ENCODE measurements around the gene PARD6G. TPM values are rescaled to one million over a fixed set of nuclear protein-coding genes. Genes with fewer than 3 reads are reported as not detected.

The PARD6G gene
- polyA plus RNA-seq, 1 donor, result 31.3 TPM

GRCh38 chr18:80213182-80213581 is 34.1 kb downstream of the PARD6G start:
- DNase-seq, result no peak

GRCh38 chr18:80210312-80211083 is 36.8 kb downstream of the PARD6G start:
- DNase-seq, result no peak

GRCh38 chr18:80208620-80209019 is 38.7 kb downstream of the PARD6G start:
- no peak for DNase-seq

GRCh38 chr18:80205294-80205693 is 42.0 kb downstream of the PARD6G start:
- DNase-seq, result no peak

- no peak for DNase-seq
Measured at GRCh38 chr18:80204142-80204541, 43.2 kb downstream of the PARD6G start.

GRCh38 chr18:80203249-80203648 is 44.1 kb downstream of the PARD6G start:
- no peak for DNase-seq

- no peak for DNase-seq
Measured at GRCh38 chr18:80202264-80202998, 44.9 kb downstream of the PARD6G start.

GRCh38 chr18:80201739-80202138 is 45.6 kb downstream of the PARD6G start:
- DNase-seq, result no peak

- no peak for DNase-seq
Measured at GRCh38 chr18:80200932-80201672, 46.2 kb downstream of the PARD6G start.

- no peak for DNase-seq
Measured at GRCh38 chr18:80200171-80200931, 47.0 kb downstream of the PARD6G start.

- DNase-seq, result no peak
Measured at GRCh38 chr18:80198994-80199748, 48.1 kb downstream of the PARD6G start.

GRCh38 chr18:80198391-80198790 is 48.9 kb downstream of the PARD6G start:
- no peak for DNase-seq

- no peak for DNase-seq
Measured at GRCh38 chr18:80197528-80197927, 49.8 kb downstream of the PARD6G start.

- DNase-seq, result peak; percentile 30
Measured at GRCh38 chr18:80196528-80197320, 50.6 kb downstream of the PARD6G start.

GRCh38 chr18:80194874-80195570 is 52.3 kb downstream of the PARD6G start:
- DNase-seq, result no peak

GRCh38 chr18:80193701-80194100 is 53.6 kb downstream of the PARD6G start:
- no peak for DNase-seq

- DNase-seq, result no peak
Measured at GRCh38 chr18:80192653-80193385, 54.5 kb downstream of the PARD6G start.

GRCh38 chr18:80191907-80192652 is 55.2 kb downstream of the PARD6G start:
- DNase-seq, result no peak
